Cardiac fibroblast (primary cell): ENCODE results near the gene THBS2.

Experiments
- DNase-seq, 2 donors: peaks; one replicate each; pipeline versions ENCODE4 v3.0.0 to v3.0.0-alpha.2; 2010; ENCODE audit warnings: low read depth in 2 of 2
- H3K4me3 ChIP-seq, 2 donors: replicated peaks in 1 of 2; 1 replicate in 1 of 2; 2 replicates in 1 of 2; pipeline ENCODE4 v1.5.1; 2011; ENCODE audit warnings: low read depth in 2 of 2, low read length in 2 of 2, mild to moderate bottlenecking in 2 of 2, moderate library complexity in 1 of 2
- TF ChIP-seq, protein P1 (sequence below): IDR thresholded peaks from one replicate; pipeline ENCODE4 v1.5.1; 2011; ENCODE audit warnings: low read depth, mild to moderate bottlenecking, low read length, inconsistent platforms

The THBS2 gene

DNA sequence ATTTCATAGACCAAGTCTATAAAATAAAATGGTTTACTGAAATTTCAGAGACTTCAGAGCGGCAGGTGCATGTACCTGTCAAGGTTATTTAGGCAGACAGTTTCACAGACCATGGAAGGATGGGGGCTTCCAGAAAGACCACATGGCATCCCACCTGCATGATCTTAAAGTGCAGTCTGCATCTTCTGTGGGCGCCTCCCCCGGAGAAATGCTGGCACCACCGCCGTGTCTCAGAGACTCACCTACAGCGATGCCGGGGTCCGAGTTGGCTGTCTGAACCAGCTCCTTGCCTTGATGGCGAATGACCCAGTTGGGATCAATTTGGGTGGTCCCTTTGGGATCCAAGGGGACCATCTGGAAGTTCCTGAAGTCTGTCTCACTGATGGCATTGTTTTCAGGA is 30.6 kb downstream of the THBS2 start:
- TF ChIP-seq, protein P1, sequence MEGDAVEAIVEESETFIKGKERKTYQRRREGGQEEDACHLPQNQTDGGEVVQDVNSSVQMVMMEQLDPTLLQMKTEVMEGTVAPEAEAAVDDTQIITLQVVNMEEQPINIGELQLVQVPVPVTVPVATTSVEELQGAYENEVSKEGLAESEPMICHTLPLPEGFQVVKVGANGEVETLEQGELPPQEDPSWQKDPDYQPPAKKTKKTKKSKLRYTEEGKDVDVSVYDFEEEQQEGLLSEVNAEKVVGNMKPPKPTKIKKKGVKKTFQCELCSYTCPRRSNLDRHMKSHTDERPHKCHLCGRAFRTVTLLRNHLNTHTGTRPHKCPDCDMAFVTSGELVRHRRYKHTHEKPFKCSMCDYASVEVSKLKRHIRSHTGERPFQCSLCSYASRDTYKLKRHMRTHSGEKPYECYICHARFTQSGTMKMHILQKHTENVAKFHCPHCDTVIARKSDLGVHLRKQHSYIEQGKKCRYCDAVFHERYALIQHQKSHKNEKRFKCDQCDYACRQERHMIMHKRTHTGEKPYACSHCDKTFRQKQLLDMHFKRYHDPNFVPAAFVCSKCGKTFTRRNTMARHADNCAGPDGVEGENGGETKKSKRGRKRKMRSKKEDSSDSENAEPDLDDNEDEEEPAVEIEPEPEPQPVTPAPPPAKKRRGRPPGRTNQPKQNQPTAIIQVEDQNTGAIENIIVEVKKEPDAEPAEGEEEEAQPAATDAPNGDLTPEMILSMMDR: no peak
- DNase-seq: no peak
- no peak overlapping the region for H3K4me3 ChIP-seq

DNA sequence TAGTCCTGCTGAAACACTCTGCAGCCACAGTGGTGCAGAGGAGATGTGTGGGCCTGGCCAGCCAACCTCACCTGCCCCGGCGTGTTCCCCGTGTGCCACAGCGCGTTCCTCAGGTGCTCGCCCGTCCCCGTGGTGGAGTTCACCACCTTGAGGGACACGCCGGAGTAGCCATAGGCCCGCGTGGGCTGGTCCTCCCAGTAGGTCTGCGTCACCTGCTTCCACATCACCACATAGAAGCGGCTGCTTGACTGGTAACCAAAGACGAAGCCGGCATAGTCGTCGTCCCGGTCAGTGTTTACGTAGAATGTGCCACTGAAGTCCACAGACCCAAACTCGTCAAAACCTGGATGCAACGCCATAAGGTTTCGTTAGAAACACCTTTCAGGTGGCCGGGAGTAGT is 31.5 kb downstream of the THBS2 start:
- no peak for DNase-seq
- no peak overlapping the region for H3K4me3 ChIP-seq
- TF ChIP-seq, protein P1: no peak

DNA sequence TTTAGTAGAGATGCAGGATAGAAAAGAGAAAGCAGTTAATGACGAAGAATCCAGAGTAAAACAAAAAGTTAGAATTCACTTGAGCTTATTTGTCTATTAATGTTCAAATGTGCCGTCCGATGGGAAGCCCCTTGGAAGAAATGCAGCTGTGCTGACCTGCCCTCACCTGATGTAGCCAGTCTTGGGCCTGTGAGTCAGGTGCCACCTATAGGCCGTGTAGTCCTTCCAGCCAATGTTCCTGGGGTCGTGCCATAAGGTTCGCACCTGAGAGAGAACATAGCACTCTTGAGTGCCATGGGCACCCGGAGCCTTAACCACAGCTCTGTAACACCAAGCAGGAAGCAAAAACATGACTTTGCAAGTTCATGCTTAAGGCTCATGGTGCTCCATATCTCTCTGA is 32.4 kb downstream of the THBS2 start:
- H3K4me3 ChIP-seq: no peak overlapping the region
- TF ChIP-seq, protein P1: no peak
- no peak for DNase-seq

DNA sequence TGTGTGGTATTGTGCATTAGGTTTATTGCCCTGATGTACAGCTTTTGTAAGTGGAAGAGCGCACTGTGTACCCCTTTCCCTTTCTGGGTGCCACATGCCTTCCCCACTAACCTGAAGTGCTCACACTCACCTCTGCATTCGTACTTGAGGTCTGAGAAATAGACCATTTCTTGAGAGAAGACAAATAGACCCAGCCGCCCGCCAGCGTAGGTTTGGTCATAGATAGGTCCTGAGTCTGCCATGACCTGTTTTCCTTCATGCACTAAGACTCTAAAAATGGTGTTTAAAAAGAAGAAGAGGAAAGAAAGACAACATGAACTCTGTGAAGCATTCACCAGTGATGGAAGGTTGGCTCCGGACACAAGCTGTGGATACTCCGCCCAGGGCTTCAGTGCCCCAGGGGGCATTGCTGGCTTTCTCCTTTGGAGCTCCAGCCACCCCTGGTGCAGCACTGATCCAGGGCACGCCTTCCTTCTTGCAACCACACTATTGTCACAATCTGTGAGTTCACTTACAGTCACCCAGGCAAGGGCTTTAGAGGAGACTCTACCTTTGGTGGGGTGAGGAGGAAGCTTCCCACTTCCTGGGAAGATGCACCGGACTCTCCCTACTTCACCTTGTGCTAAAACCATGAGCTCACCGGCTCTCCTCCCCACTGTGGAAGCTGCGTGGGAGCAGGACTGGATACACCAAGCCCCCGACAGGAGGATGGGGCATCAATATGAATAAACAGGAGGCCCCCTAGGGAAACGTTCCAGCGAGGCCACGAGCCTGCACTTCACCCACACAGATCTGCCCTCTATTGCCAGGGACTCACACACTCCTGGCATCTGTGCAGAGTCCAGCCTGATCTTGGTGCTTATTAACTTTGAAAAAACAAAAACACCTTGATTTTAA is 33.3 kb downstream of the THBS2 start:
- TF ChIP-seq, protein P1: no peak

DNA sequence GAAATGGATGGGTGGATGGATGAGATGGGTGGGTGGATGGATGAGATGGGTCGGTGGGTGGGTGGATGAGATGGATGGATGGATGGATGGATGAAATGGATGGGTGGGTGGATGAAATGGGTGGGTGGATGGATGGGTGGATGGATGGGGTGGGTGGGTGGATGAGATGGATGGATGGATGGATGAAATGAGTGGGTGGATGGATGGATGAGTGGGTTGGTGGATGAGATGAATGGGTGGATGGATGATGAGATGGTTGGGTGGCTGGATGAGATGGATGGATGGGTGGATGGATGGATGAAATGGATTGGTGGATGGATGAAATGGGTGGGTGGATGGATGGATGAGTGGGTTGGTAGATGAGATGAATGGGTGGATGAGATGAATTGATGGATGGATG is 35.7 kb downstream of the THBS2 start:
- H3K4me3 ChIP-seq: no peak overlapping the region
- no peak for DNase-seq
- TF ChIP-seq, protein P1: no peak

More for the DNA sequence above, 33.3 kb downstream of the THBS2 start:
- no peak overlapping the region for H3K4me3 ChIP-seq
- DNase-seq: no peak

DNA sequence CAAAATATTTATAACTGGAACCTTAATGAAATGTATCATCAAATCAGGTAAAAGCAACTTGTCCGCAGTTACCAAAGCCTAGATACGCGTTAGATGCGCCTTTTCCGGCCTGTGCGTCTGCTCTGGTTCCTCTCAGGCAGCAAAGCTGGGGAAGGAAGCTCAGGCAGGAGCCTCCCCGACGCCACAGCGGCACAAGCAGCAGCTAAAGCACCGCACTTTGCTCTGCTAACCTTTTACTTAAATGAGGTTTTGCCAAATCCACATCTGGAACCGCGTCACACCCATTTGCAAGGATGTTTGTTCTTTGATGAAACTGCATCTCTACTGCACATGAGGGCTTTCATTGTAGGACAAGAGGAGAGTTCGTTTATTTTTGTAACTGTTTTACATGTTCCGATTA is 36.8 kb downstream of the THBS2 start:
- DNase-seq: no peak
- TF ChIP-seq, protein P1: no peak
- H3K4me3 ChIP-seq: no peak overlapping the region
